Measurements from ENCODE around the gene RIMBP2. TPM values are rescaled to one million over a fixed set of nuclear protein-coding genes. Genes with fewer than 3 reads are reported as not detected.
A peak's percentile ranks its signal among the peaks of the same experiment; 100 is the strongest.

Gene RIMBP2
- total and polyA plus RNA-seq, 9 of the 15 experiments (the other 6 are each of a cell fraction or from before 2014, with no cell fraction given), result not detected

- TF ChIP-seq ZKSCAN3 (CRISPR knock-in tag; IDR thresholded peaks at IDR 0.05), result no peak
- no peak for TF ChIP-seq MITF (IDR thresholded peaks at IDR 0.05)
- no peak for TF ChIP-seq GATAD2A (IDR thresholded peaks at IDR 0.05)
- TF ChIP-seq USF1 (CRISPR knock-in tag; IDR thresholded peaks at IDR 0.05), result peak; percentile 86
- no peak for TF ChIP-seq POLR2A (conservative IDR thresholded peaks at IDR 0.05)
- 0 out of 2 replicates have a peak, but pooled peaks have one; percentile 26 for TF ChIP-seq ZC3H4 (CRISPR knock-in tag; IDR thresholded peaks at IDR 0.05; ENCODE audit: borderline replicate concordance)
- no peak for TF ChIP-seq ZBTB34 (CRISPR knock-in tag; IDR thresholded peaks at IDR 0.05)
- TF ChIP-seq E2F8 (IDR thresholded peaks at IDR 0.05; ENCODE audit: low read depth, partially characterized antibody), result peak; percentile 75
- peak; percentile 99 for TF ChIP-seq ATF2 (CRISPR knock-in tag; IDR thresholded peaks at IDR 0.05)
- TF ChIP-seq NCOA6 (IDR thresholded peaks at IDR 0.05), result no peak
- TF ChIP-seq RREB1 (CRISPR knock-in tag; IDR thresholded peaks at IDR 0.05), result no peak
- no peak for TF ChIP-seq ZNF445 (CRISPR knock-in tag; IDR thresholded peaks at IDR 0.05; ENCODE audit: low read depth)
- TF ChIP-seq IRF9 (tag; IDR thresholded peaks at IDR 0.05), result peak; percentile 58
These were observed 48.5 kb upstream of the RIMBP2 start (continued) for GRCh38 chr12:130764475-130765185.

Data from K562 (cell line).